Suprapubic skin (tissue), 4 donors: Measurements from ENCODE around the gene PAQR5.

Experiments used
- EP300 ChIP-seq: sonication (generic); formaldehyde crosslinking; IDR thresholded peaks from one replicate; pipeline ENCODE4 v1.6.1; 2017; ENCODE audit warnings: antibody characterized with exemption
- POLR2A ChIP-seq, 2 donors: fragments of 450-650 bp; IDR thresholded peaks; one replicate each; pipeline ENCODE4 v1.6.1; 2017; ENCODE audit warnings: antibody characterized with exemption in 2 of 2, mild to moderate bottlenecking in 2 of 2, moderate library complexity in 2 of 2
- POLR2AphosphoS5 ChIP-seq, 3 donors: sonication (generic); formaldehyde crosslinking; IDR thresholded peaks; one replicate each; pipeline ENCODE4 v1.6.1; 2017; ENCODE audit warnings: antibody characterized with exemption in 3 of 3
- TF ChIP-seq, protein P1 (sequence below), 2 donors: fragments of 200-600 bp in 1 of 2; fragments of 450-650 bp in 1 of 2; sonication (generic) in 1 of 2; IDR thresholded peaks; one replicate each; pipeline ENCODE4 v1.5.1; 2016 to 2019; ENCODE audit warnings: antibody characterized with exemption in 2 of 2, mild to moderate bottlenecking in 1 of 2, moderate library complexity in 1 of 2

DNA sequence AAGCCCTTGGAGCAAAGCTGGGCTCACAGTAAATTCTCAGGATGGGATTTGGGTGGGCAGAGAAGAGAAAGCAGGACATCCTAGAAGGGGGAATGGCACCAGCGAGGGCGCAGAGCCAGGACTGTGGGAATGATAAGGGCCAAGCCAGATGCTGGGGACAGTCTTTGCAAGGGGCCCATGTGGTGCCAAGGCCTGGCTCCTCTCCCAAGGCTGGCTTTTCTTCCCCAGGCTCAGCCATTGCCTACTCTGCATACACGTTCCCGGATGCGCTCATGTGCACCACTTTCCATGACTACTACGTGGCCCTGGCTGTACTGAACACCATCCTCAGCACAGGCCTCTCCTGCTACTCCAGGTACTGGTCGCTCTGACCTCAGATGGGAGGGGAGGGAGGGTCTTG lies 90.7 kb downstream of the PAQR5 start:
- TF ChIP-seq, protein P1, sequence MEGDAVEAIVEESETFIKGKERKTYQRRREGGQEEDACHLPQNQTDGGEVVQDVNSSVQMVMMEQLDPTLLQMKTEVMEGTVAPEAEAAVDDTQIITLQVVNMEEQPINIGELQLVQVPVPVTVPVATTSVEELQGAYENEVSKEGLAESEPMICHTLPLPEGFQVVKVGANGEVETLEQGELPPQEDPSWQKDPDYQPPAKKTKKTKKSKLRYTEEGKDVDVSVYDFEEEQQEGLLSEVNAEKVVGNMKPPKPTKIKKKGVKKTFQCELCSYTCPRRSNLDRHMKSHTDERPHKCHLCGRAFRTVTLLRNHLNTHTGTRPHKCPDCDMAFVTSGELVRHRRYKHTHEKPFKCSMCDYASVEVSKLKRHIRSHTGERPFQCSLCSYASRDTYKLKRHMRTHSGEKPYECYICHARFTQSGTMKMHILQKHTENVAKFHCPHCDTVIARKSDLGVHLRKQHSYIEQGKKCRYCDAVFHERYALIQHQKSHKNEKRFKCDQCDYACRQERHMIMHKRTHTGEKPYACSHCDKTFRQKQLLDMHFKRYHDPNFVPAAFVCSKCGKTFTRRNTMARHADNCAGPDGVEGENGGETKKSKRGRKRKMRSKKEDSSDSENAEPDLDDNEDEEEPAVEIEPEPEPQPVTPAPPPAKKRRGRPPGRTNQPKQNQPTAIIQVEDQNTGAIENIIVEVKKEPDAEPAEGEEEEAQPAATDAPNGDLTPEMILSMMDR (IDR thresholded peaks at IDR 0.05) = no peak
- TF ChIP-seq POLR2AphosphoS5 (IDR thresholded peaks at IDR 0.05) (no peak), POLR2A (IDR thresholded peaks at IDR 0.05) (no peak), EP300 (no peak)
